Stimulated activated CD4-positive, alpha-beta T cell treated with anti-CD3 and anti-CD28 coated beads, Interleukin-15, amount 100 ng/mL, for 1 hour (primary cell): ENCODE results near the gene NAP1L4.

ENCODE experiments used
- DNase-seq, 2 donors: peaks; one replicate each; pipeline ENCODE4 v3.0.0-alpha.2; 2020; ENCODE audit warnings: low read depth in 1 of 2, low spot score in 1 of 2

NAP1L4 gene

DNA sequence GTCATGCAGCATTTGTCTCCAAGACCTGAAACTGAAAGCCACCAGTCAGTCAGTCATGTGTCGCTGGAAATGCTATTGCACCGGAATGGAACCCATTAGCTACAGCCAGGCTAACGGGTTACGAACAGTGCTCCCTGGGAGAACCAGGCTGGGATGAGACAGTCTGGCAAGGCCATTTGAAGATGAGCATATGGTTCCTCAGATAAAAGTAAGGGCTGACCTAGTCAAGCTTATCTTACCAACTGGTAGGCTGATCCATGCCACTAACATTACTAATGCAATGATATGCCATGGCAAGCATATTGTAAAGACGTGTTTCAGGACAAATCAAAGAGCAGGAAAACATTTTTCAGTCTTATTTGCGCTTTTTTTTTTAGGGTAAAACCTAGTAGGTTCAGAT lies 28.4 kb downstream of the NAP1L4 start:
- DNase-seq: no peak

GRCh38 chr11:2963112-2963754 lies 28.9 kb downstream of the NAP1L4 start:
- no peak for DNase-seq

DNA sequence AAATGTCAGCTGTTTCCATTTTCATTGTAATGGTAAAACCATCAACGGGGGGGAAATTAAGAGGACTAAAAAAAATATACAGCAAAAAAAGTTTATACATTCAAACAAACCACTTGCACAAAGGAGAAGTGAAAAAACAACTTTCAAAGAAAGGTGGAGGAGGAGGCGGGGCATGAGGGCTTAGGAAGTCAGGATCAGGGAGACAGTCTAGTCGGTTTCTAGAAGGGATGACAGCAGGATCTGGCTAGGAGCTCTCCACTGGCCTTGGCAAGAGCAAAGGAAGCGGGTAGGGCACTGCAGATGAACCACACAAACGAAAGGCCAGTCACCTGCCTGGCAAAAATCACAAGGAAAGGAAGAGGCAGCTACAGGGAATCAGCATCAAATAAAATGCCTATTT lies 31.0 kb downstream of the NAP1L4 start:
- DNase-seq: no peak

DNA sequence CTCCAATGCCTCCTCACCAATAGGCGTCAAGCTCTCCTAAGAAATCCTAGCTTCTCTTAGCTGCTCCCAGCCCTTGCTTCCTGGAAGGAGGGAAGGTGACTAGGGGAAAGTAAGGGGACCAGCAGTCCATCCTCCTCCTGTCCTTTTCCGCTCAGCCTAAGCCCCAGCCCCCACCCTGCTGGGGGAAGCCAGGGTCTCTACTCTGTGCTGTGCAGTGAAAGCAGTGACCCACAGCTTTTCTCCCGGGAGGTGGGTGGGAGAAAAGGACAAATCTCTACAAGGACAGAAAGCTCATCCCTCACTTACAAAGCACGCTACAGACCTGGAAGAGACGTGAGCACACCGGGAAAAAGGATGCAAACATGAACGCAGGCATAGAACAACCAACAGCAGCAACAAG lies 32.0 kb downstream of the NAP1L4 start:
- DNase-seq: no peak

DNA sequence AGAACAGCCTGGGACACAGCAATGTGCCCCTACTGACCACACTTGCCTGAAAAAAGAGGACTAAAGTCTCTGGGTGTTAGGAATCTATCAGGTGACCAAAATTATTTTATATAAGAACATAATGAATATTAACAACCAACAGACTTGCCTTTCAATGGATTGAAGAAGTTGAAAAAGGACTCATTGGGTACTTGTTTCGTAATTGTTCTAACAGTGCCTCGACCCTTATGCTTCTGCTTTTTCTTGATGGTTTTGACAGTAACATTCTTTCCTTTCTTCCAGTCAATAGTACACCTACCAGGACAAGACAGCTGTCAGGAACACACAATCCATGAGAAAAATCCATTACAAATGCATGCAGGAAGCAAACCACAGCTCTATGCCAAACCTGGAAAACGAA lies 33.9 kb downstream of the NAP1L4 start:
- no peak for DNase-seq

DNA sequence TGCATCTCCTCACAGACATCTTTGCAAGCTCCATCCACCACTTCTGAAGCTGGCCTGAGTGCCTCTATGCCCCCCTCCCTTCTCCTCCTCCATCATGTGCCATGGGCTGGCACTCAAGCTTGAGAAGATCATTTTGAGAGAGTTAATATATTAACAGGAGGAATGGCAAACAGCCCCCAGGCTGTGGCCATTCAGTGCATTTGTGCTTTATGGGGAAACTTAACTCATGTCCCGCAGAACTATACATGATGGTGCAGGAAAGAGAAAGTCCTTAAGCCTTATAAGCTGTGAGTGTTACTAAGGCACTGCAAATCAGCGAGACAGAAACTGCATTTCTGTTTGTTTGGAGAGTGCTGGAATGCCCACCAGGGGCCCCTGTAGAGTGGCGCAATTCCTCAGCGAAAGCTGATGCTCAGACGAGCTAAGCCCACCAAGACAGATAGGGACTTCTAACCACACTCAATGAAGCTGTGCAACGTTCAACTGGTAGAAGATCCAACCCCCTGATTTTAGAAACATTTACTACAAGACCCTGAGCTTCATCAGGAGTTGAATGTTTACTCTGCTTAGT lies 36.1 kb downstream of the NAP1L4 start:
- DNase-seq: no peak

DNA sequence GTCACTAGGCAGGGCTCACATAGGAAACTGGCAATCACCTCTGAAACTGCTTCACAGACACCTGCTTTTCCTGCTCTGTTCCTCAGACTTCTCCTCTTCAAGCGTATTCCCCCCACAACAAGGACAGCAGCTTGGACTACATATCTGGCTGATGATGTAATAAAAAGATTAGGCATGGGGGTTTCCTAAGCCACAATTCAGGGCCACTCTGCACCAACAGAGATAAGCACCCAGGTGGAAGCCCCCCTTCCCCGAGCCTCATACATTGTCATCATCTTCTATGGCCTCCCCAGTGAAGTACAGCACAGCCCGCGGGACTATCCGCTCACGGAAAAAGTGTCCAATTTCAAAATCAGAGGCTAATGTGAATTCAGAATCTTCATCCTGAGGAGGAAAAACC lies 37.9 kb downstream of the NAP1L4 start:
- DNase-seq: no peak

DNA sequence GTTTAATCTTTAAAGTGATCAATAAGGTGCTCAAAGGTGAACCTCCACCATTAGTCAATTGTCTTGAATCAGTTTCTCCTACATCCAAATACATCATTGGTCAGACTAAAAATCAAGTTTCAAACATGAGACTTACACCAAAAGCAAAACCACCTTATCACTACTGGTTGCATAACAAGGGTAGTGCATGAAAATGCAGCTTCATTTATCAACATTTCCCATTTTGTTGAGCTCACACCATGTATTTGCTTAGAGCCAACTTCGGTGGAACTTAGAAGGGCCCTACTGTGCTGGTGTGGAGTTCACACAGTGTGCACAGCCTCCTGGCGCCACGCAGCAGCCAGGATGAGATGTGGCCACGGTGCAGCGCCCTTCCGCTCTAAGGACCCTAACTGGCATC lies 39.8 kb downstream of the NAP1L4 start:
- no peak for DNase-seq

GRCh38 chr11:2951231-2952110 lies 40.7 kb downstream of the NAP1L4 start:
- no peak for DNase-seq

- no peak for DNase-seq
Observed at GRCh38 chr11:2950825-2951224, 41.3 kb downstream of the NAP1L4 start.

DNA sequence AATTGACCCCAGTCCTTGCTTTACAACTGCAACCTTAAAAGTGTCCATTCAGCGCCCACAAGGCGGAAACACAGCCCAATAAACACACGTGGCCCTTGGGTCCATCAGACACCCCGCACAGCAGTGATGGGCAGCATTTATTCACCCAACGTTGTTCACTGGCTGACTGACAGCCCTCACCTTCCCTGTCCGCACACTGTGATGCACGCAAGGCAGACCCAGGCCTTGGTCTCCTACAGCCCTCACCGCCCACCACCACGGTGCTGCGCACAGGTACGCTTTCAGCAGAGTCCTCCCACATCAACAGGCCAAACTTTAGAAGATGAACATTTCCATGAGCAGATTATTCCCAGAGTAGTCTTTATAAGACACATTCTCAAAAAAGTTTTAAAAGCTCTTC lies 42.2 kb downstream of the NAP1L4 start:
- DNase-seq: no peak

DNA sequence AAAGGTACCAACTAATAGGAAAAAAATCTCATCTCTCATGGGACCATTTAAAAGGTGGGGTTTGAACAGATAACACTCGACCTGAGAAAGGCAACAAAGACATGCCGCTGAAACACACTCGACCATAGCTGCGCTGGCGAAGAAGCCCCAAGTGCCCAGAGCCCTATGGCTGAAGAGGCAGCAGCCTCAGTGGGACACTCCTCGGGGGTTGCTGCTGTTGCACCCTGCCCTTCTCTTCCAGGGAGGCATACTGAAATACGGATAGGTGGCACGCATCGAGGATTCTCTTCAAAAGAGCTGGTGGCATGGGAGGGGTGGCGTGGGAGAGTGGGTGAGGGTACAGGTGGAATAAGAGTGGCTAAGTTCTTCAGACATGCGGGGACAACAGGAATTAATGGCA lies 44.4 kb downstream of the NAP1L4 start:
- no peak for DNase-seq

DNA sequence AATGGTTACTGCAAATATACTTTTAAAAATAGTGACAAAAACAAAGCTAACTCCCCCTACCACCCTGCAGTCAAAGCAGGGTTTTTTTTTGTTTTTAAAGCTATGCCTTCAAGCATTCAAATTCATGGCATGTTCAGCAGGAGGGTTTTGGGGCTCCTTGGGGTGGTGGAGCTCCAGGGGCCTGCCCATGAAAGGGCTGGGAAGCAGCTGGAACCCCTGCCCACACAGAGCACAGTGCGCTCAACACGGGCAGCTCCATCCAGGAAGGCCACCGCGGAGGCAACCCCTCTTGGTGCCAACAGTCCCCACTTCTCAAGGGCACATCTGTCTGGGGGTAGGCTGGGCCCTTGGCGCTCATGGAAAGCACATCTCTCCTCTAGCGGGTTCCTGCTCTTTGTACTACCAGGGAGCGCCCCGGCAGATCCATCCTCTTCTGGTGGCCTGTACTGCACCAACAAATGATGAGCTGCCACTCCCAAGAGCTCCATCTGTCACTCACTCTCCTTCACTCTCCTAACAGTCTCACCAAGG lies 46.3 kb downstream of the NAP1L4 start:
- DNase-seq: no peak

- no peak for DNase-seq
Observed at GRCh38 chr11:2945031-2945756, 46.9 kb downstream of the NAP1L4 start.

GRCh38 chr11:2944530-2944929 lies 47.6 kb downstream of the NAP1L4 start:
- no peak for DNase-seq

- DNase-seq: no peak
Observed at GRCh38 chr11:2943711-2944118, 48.4 kb downstream of the NAP1L4 start.

DNA sequence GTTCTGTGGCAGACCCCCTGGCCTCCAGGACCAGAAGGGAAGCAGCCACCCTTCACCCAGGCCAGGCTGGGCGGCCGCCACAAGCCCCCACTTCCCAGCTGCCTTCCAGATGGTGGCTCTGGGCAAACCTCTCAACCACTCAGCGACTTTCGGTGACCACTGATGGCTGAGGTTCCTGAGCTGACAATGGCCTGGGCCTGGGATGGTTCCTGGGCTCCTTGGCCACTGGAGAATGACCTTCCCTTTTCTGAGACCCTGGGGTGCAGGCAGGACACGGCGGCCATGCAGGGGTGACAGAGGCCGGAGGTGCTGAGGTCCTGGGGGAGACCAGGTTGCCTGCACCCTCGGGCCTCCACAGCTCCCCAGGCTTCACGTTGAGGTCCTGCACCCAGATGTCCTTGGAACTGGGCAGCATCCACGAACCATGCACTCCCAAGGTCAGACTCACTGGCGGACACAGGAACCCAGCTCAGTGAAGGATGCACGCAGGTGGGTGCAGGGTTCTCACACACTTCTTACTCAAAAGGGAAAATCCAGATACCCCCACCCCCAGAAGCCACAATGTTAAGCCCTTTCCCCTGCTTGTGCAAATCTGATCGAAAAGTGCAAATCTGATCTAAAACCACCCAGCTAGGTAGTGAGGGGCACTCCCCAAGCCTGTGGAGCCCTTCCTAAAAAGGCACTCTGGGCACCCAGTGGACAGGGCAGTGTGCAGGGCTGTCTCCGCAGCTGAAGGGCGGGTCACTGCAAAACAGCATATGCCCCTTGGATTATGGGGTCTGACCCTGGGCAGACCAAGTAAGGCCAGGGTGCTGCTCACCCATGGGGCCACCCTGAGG lies 49.0 kb downstream of the NAP1L4 start:
- DNase-seq: no peak

- no peak for DNase-seq
Observed at GRCh38 chr11:2942447-2942846, 49.7 kb downstream of the NAP1L4 start.

DNA sequence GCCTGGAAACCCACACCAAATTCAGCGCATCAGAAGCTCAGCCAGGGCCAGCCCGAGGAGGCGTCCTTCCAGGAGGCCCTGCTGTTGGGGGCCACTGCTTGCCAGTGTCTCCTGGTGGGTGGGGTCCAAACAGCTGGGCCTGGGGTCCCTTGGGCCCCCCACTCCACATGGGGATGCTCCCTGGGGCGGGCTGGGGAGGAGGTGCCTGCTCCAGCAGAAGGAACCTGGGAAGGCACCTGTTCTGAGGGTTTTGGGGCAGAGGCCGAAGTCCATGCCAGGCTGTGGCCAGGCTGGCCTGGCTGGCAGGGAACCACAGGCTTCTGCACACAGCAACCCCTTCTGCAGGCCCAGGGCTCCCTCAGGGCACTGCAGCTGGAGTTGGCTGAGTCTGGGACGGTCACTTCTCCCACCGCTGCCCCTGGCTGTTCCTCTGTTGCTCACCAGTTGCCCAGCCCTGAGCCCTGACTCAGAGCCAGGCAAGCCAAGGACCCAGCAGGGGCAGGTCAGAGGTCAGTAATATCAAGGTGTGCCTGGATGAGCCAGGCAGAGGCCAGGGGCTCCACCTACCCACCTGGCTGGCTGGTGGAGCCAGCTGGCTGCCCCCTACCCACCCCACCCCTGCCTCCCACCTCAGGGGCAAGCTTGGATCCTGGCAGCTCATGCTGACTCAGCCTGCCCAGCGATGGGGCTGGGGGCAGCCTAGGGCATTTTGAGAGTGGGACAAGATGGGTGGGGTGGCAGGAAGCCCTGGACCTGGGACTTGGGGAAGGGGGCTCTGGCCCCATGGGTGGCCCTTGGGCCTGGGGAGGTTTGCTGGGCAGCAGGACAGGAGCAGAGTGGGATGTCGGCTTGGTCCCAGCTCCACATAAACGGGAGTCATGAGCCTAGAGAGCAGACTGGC lies 51.0 kb downstream of the NAP1L4 start:
- no peak for DNase-seq
